ENCODE results near the gene MYO19.

Gene MYO19

GRCh38 chr17:36566081-36566480 is 31.4 kb upstream of the MYO19 start:
- H3K9me2 ChIP-seq (replicated peaks; ENCODE audit: low read depth, low read length), result no peaks in the 10 kb centered on the region
- no peak overlapping the region for H3K4me2 ChIP-seq (ENCODE audit: low read depth, low read length, poor library complexity, severe bottlenecking)
- peaks cover 20% of the 10 kb centered on the region for H4K20me1 ChIP-seq (ENCODE audit: insufficient read depth, low read length, poor library complexity, severe bottlenecking)
- no peak overlapping the region for H2AFZ ChIP-seq (ENCODE audit: low read length)
- peaks cover 36% of the 10 kb centered on the region; the same call in 1 of the 2 replicates for H3K79me2 ChIP-seq (ENCODE audit: insufficient read depth, low read length)
- no peak overlapping the region for H3K4me3 ChIP-seq (ENCODE audit: low read length, poor library complexity, severe bottlenecking)
- H3K27me3 ChIP-seq (ENCODE audit: insufficient read depth, low read length, poor library complexity, severe bottlenecking), result no peaks in the 10 kb centered on the region
- no peaks in the 10 kb centered on the region for H3K4me1 ChIP-seq (ENCODE audit: insufficient read depth, low read length, poor library complexity, severe bottlenecking)
- no peaks in the 10 kb centered on the region for H3K9me3 ChIP-seq (ENCODE audit: insufficient read depth, low read depth, low read length)
- H3F3A ChIP-seq (ENCODE audit: low read depth), result no peaks in the 10 kb centered on the region
- no peak overlapping the region for H3K9ac ChIP-seq (ENCODE audit: low read depth, low read length, poor library complexity, severe bottlenecking)
- H3K36me3 ChIP-seq (ENCODE audit: insufficient read depth, low read length), result peaks cover 66% of the 10 kb centered on the region
- TF ChIP-seq EZH2phosphoT487 (IDR thresholded peaks at IDR 0.05; ENCODE audit: borderline replicate concordance) (no peak), CTCF (conservative IDR thresholded peaks at IDR 0.05; ENCODE audit: low read length) (no peak)

DNA sequence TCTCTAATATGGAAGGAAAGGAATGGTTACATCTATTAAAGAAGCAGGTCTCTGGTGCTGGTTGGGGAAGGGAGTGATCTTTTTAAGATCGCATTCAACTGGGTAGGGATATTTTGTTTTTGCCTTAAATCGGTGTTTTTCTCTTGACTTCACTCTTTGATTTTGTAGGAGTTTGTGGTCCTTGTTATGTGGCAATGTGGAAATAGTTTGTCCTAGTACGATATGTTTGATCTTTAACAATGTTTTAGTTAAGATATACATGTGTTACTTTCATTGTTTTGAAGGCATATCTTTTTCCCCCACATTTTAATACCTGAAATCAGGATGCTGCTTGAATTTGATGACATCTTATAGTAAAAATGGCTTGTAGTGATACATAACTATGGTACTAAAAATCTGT is 18.8 kb upstream of the MYO19 start:
- H3K36me3 ChIP-seq (ENCODE audit: insufficient read depth, low read length), result peaks cover 37% of the 10 kb centered on the region; the same call in 1 of the 2 replicates
- peaks cover 70% of the 10 kb centered on the region for H4K20me1 ChIP-seq (ENCODE audit: insufficient read depth, low read length, poor library complexity, severe bottlenecking)

DNA sequence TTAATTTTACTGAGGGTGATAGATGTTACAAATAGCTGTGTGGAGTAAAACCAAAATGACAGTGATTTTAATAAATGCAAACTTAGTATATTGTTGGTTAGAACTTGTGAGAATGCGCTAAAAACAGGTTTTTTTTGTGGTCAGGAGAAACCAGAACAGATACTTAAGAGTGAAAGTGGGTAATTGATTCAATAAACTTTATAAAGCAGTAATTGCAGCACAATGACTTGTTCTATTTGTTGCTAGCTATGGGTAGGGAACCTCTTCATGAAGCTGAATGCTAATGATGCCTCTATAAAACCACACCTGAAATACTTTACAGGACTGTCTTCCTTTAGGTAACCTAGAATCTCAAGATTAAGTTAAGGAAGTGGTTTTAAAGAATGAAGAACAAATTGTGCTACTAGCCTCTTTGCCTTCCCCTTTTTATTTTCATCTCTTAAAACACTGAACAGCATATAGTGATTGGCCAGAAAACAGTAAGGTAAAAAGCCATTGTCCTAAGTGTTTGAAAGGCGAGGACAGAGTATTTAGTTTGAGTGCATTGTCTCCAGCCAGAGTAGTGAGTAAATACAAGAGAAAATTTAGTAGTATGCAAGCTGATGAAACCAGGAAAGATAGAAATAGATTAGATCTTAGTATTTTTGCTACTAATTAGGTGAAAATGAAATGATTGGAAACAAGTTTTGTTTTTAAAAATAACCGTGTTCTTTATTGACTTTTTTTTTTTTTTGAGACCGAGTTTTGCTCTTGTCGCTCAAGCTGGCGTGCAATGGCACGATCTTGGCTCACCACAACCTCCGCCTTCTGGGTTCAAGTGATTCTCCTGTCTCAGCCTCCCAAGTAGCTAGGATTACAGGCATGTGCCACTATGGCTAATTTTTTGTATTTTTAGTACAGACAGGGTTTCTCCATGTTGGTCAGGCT is 16.1 kb upstream of the MYO19 start:
- H3F3A ChIP-seq (ENCODE audit: low read depth), result 0 out of 2 replicates have a peak, but pooled peaks cover 8% of the 10 kb centered on the region
- H4K20me1 ChIP-seq (ENCODE audit: insufficient read depth, low read length, poor library complexity, severe bottlenecking), result peaks cover 92% of the 10 kb centered on the region
- H2AFZ ChIP-seq (ENCODE audit: low read length), result no peak overlapping the region
- H3K4me1 ChIP-seq (ENCODE audit: insufficient read depth, low read length, poor library complexity, severe bottlenecking), result peaks cover 30% of the 10 kb centered on the region
- H3K36me3 ChIP-seq (ENCODE audit: insufficient read depth, low read length), result peaks cover 13% of the 10 kb centered on the region; the same call in 1 of the 2 replicates
- peak overlapping the region; percentile 53 for H3K4me2 ChIP-seq (ENCODE audit: low read depth, low read length, poor library complexity, severe bottlenecking)
- no peak overlapping the region for H3K9ac ChIP-seq (ENCODE audit: low read depth, low read length, poor library complexity, severe bottlenecking)
- H3K9me3 ChIP-seq (ENCODE audit: insufficient read depth, low read depth, low read length), result no peaks in the 10 kb centered on the region
- H3K4me3 ChIP-seq (ENCODE audit: low read length, poor library complexity, severe bottlenecking), result peak overlapping the region; percentile 8
- H3K9me2 ChIP-seq (replicated peaks; ENCODE audit: low read depth, low read length), result no peaks in the 10 kb centered on the region
- no peak for TF ChIP-seq CTCF (conservative IDR thresholded peaks at IDR 0.05; ENCODE audit: low read length)
- no peak for TF ChIP-seq EZH2phosphoT487 (IDR thresholded peaks at IDR 0.05; ENCODE audit: borderline replicate concordance)
- peaks cover 99% of the 10 kb centered on the region for H3K79me2 ChIP-seq (ENCODE audit: insufficient read depth, low read length)
- no peaks in the 10 kb centered on the region for H3K27me3 ChIP-seq (ENCODE audit: insufficient read depth, low read length, poor library complexity, severe bottlenecking)

More for the DNA sequence above, 18.8 kb upstream of the MYO19 start:
- Histone ChIP-seq H3K4me3 (ENCODE audit: low read length, poor library complexity, severe bottlenecking) (no peak overlapping the region), H3F3A (ENCODE audit: low read depth) (no peaks in the 10 kb centered on the region), H3K27me3 (ENCODE audit: insufficient read depth, low read length, poor library complexity, severe bottlenecking) (no peaks in the 10 kb centered on the region), H3K9me2 (replicated peaks; ENCODE audit: low read depth, low read length) (no peaks in the 10 kb centered on the region), H3K4me1 (ENCODE audit: insufficient read depth, low read length, poor library complexity, severe bottlenecking) (peaks cover 13% of the 10 kb centered on the region), H3K79me2 (ENCODE audit: insufficient read depth, low read length) (peaks cover 88% of the 10 kb centered on the region), H2AFZ (ENCODE audit: low read length) (no peak overlapping the region), H3K4me2 (ENCODE audit: low read depth, low read length, poor library complexity, severe bottlenecking) (no peak overlapping the region), H3K9me3 (ENCODE audit: insufficient read depth, low read depth, low read length) (no peaks in the 10 kb centered on the region), H3K9ac (ENCODE audit: low read depth, low read length, poor library complexity, severe bottlenecking) (no peak overlapping the region)
- TF ChIP-seq EZH2phosphoT487 (IDR thresholded peaks at IDR 0.05; ENCODE audit: borderline replicate concordance) (no peak), CTCF (conservative IDR thresholded peaks at IDR 0.05; ENCODE audit: low read length) (no peak)
